Suppressor macrophage treated with lipopolysaccharide for 1 hour (primary cell): ENCODE results near the gene GJB5.

ENCODE experiments used
- DNase-seq, 3 donors: peaks; one replicate each; pipeline ENCODE4 v3.0.0-alpha.2; 2020 to 2022

GJB5 gene

GRCh38 chr1:34796990-34797389 is 42.1 kb downstream of the GJB5 start:
- no peak for DNase-seq

- peak; percentile 46 to 75 (median 50) for DNase-seq
Observed at GRCh38 chr1:34800214-34800613, 45.4 kb downstream of the GJB5 start.

GRCh38 chr1:34803770-34804169 is 48.9 kb downstream of the GJB5 start:
- DNase-seq = no peak

- DNase-seq = no peak
Observed at GRCh38 chr1:34806396-34806795, 51.5 kb downstream of the GJB5 start.
